ENCODE data around the gene KRT16.

- TF ChIP-seq POLR2A (IDR thresholded peaks at IDR 0.05), result no peak
- TF ChIP-seq CTCF (IDR thresholded peaks at IDR 0.05), result no peak
These were observed 47.2 kb downstream of the KRT16 start for GRCh38 chr17:41565338-41565737.

Data from transverse colon (tissue), 3 donors.